GM20000 (cell line): ENCODE measurements around the gene CLSTN2.

Experiments used
- DNase-seq: peaks from one replicate; pipeline ENCODE4 v3.0.0; 2012; ENCODE audit warnings: low spot score
- TF ChIP-seq, protein P1 (sequence below): IDR thresholded peaks from 2 replicates; pipeline ENCODE4 v1.5.1; 2012; ENCODE audit warnings: mild to moderate bottlenecking, control low read depth; ENCODE audit errors: extremely low read depth, missing control alignments

The CLSTN2 gene

DNA sequence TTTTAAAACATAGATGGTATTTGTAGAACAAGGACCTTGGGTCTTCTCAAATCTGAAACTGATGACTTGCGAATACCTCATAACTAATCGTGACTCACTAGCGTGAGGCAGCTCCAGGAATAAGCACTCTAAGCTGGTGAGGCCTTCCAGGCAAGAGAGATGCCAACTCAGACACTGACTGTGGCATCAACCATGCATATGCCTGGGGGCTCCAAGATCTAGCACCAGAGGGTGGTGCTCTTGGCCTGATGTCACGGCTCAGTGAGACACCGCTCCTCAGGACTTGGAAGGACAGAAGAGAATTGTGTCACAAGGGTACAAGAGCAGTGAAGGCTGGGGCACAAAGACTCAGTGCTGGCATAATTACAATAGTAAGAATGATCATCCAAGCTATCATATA lies 617.9 kb downstream of the CLSTN2 start:
- TF ChIP-seq, protein P1, sequence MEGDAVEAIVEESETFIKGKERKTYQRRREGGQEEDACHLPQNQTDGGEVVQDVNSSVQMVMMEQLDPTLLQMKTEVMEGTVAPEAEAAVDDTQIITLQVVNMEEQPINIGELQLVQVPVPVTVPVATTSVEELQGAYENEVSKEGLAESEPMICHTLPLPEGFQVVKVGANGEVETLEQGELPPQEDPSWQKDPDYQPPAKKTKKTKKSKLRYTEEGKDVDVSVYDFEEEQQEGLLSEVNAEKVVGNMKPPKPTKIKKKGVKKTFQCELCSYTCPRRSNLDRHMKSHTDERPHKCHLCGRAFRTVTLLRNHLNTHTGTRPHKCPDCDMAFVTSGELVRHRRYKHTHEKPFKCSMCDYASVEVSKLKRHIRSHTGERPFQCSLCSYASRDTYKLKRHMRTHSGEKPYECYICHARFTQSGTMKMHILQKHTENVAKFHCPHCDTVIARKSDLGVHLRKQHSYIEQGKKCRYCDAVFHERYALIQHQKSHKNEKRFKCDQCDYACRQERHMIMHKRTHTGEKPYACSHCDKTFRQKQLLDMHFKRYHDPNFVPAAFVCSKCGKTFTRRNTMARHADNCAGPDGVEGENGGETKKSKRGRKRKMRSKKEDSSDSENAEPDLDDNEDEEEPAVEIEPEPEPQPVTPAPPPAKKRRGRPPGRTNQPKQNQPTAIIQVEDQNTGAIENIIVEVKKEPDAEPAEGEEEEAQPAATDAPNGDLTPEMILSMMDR = no peak
- DNase-seq = no peak

DNA sequence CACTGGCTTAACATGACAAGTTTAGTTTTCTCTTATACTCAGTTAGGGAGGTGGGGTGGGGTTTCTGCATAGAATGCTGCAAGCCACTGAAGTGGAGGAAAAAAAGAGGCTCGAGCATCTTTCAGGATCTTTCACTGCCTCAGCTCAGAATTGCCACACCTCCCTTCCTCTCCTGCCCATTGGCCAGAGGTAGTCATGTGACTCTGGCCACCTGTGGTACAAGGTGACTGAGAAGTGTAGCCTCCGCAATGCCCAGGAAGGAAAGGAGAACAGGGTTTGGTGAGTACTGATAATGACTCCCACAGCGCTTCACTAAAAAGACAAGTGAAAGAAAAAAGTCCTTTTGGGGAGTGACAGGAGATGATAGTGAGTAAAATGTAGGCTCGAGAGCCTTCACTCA lies 618.6 kb downstream of the CLSTN2 start:
- TF ChIP-seq, protein P1 = no peak
- no peak for DNase-seq

DNA sequence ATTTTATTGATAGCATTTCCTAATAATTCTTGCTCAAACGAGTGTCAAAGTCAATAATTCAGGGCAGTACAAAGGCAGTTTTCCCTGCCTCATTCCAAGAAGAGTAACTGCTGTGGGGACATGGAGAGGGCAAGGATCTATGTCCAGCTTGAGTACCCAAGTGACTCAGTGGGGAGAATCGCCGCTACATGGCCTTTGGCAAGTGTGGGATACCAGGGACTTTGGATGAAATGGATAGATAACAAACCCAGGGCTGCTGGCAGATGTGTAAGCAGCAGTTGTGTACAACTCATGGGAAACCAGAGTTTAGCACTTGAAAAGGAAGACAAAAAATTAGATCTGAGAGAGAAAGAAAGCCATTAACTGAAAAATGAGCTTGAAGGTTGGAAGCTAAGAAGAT lies 620.7 kb downstream of the CLSTN2 start:
- TF ChIP-seq, protein P1 = no peak
- no peak for DNase-seq

DNA sequence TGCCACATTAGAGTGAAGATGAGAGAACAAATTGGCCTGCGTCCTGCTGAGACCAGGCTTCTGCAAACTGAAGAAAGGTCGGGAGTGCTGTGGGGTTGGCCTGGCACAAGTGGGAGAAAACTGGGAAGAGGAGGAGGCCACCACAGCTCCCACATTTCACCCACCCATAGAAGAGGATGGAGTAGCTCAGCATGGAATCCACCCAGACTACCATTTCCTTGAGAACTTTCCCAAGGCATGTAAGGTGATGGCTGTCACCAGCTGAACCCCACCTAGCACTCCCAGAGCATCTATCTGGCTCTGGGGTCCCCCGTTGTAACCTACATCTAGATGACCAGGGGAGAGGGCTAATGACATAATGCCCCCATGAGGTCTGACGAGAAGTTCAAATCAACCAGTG lies 622.5 kb downstream of the CLSTN2 start:
- DNase-seq = no peak
- TF ChIP-seq, protein P1 = no peak

DNA sequence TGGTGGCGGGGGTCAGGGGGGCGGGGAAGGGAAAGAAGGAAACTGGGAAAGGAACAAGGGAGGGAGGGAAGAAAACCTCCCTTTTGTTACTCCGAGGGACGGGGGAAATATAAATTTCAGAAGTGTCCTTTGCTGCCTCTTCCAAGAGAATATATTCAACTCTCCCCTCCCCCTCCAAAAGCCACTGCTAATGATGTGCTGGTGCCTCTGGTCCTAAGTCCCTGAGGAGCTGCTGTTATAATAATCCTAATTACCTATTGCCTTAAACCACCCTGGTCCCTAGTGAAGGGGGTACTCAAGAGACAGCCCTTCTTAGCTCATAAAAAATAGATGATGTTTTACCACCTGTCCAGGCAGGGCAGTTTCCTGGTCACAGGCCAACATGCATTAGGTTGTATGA lies 624.6 kb downstream of the CLSTN2 start:
- TF ChIP-seq, protein P1 = no peak
- no peak for DNase-seq

DNA sequence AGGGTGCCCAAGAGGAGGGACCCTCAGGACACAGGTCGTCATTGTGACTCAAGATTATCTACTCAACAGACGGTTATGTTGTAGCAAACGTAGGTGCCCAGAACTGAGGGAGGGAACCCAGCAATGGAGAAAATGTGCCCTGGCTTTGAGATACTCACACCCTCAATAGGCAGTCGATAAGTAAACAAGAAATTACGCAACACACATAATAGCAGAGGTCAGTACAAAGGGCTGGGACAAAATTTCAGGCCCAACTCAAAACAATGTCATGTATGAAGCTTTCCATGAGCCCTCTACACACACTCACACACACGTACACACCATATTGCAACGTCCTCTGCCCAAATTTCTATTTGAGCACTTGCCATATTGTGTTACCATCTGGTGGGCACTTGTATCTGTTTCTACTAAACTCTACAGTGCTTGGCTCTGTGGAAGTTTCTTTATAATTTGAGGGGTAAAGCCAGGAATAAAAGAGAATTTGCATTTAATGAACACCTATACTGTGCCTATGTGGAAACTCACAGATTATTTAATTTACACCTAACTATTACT lies 628.3 kb downstream of the CLSTN2 start:
- TF ChIP-seq, protein P1 = no peak
- DNase-seq = no peak

DNA sequence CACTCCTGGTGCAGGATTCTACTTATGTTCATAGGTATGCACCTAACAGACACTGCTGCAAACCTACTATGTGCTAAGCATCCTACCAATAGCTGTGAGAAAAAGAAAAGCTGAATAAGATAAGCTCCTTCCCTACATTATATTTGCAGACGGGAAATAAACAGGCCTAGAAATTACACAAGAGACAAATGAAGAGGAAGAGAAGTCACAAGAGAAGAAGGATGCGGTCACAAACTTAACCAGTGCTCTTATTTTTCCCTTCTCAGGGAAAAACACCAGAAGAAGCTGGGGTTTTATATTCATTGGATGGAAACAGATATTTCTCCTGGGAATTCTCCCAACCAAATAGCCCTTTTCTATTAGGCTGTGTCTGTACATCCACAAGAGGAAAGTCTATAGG lies 633.1 kb downstream of the CLSTN2 start:
- no peak for DNase-seq
- TF ChIP-seq, protein P1 = no peak
